EL (cell line): ENCODE results near the gene ELN.
"Not testable (repeated sequence)": the region's sequence is repeated elsewhere in the genome, so short reads cannot be mapped to it uniquely, and the experiment has no call there.

Source experiments
- DNase-seq: peaks from one replicate; pipeline ENCODE4 v3.0.0-alpha.2; 2016

ELN gene

GRCh38 chr7:74044366-74045350, 16.7 kb downstream of the ELN start:
- DNase-seq: no peak

- DNase-seq: not testable (repeated sequence)
These were observed 18.6 kb downstream of the ELN start for GRCh38 chr7:74046581-74046980.

- DNase-seq: no peak
These were observed 19.9 kb downstream of the ELN start for GRCh38 chr7:74047804-74048380.

GRCh38 chr7:74048999-74049599, 21.1 kb downstream of the ELN start:
- no peak for DNase-seq

- DNase-seq: no peak
These were observed 22.2 kb downstream of the ELN start for GRCh38 chr7:74049997-74050798.

- no peak for DNase-seq
These were observed 23.2 kb downstream of the ELN start for GRCh38 chr7:74051193-74051592.

- peak; percentile 36 for DNase-seq
These were observed 23.8 kb downstream of the ELN start for GRCh38 chr7:74051629-74052410.

- DNase-seq: no peak
These were observed 24.7 kb downstream of the ELN start for GRCh38 chr7:74052628-74053027.

GRCh38 chr7:74053589-74054186, 25.7 kb downstream of the ELN start:
- DNase-seq: no peak

- no peak for DNase-seq
These were observed 28.3 kb downstream of the ELN start for GRCh38 chr7:74056096-74056915.

GRCh38 chr7:74057216-74057925, 29.4 kb downstream of the ELN start:
- DNase-seq: no peak

- DNase-seq: no peak
These were observed 30.0 kb downstream of the ELN start for GRCh38 chr7:74057987-74058386.

- DNase-seq: no peak
These were observed 30.5 kb downstream of the ELN start for GRCh38 chr7:74058486-74058885.

GRCh38 chr7:74059037-74059436, 31.1 kb downstream of the ELN start:
- DNase-seq: no peak

GRCh38 chr7:74059681-74060588, 32.0 kb downstream of the ELN start:
- DNase-seq: no peak

GRCh38 chr7:74061840-74062539, 34.0 kb downstream of the ELN start:
- DNase-seq: peak; percentile 88

GRCh38 chr7:74063223-74063641, 35.3 kb downstream of the ELN start:
- no peak for DNase-seq

- DNase-seq: no peak
These were observed 35.7 kb downstream of the ELN start for GRCh38 chr7:74063646-74064045.
